Stomach (tissue), 4 donors: ENCODE results near the gene CERS4.

ENCODE experiments used
- CTCF ChIP-seq, 7 experiments: fragments of 450-650 bp in 4 of 7; fragments of 200-600 bp in 3 of 7; sonication (generic) in 3 of 7; IDR thresholded peaks; one replicate each; pipeline ENCODE4 v1.5.1; 2016 to 2019; ENCODE audit warnings: antibody characterized with exemption in 7 of 7, control low read depth in 2 of 7, mild to moderate bottlenecking in 1 of 7
- POLR2A ChIP-seq, 4 donors: fragments of 450-650 bp; IDR thresholded peaks; one replicate each; pipeline ENCODE4 v1.6.1; 2016; ENCODE audit warnings: antibody characterized with exemption in 4 of 4, control low read depth in 2 of 4, mild to moderate bottlenecking in 1 of 4, moderate library complexity in 1 of 4

- TF ChIP-seq CTCF (IDR thresholded peaks at IDR 0.05) = no peak
- TF ChIP-seq POLR2A (IDR thresholded peaks at IDR 0.05) = no peak
These were observed 97.3 kb downstream of the CERS4 start for GRCh38 chr19:8306235-8307054.
